ENCODE measurements around the gene RAB19. TPM values are rescaled to one million over a fixed set of nuclear protein-coding genes. Genes with fewer than 3 reads are reported as not detected.
A peak's percentile ranks its signal among the peaks of the same experiment; 100 is the strongest.

Gene RAB19
- total and polyA plus RNA-seq, 2 of the 13 experiments (the other 11 are each of a cell fraction or from before 2014, with no cell fraction given), result 0.31 TPM; not detected in 1

DNA sequence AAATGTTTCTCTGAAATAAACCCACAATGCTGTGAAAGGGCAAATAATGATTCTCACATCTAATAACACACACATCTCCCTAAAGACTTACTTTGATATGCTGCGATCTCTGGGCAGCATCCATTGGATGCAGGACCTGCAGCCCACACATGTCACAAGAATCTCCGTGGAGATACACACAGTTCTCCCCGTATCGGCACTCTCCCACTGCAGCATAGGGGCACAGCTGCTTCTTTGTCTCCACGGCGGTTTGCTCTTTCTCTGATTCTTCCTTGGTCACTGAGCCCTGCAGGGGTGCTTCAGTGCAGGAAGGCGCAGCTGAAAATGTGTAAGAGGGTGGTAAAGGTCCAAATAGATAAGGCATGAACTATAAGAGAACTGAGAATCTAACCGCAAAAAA, 55.1 kb downstream of the RAB19 start:
- TF ChIP-seq SMAD9 (CRISPR knock-in tag; IDR thresholded peaks at IDR 0.05) (no peak), SMAD1 (CRISPR knock-in tag; IDR thresholded peaks at IDR 0.05; ENCODE audit: borderline replicate concordance, low read depth) (no peak), HNRNPH1 (optimal IDR thresholded peaks at IDR 0.05; ENCODE audit: low read depth, low read length) (no peak), RBFOX2 (IDR thresholded peaks at IDR 0.05; ENCODE audit: low read depth, low read length) (no peak), KDM2A (CRISPR knock-in tag; IDR thresholded peaks at IDR 0.05; ENCODE audit: borderline replicate concordance, low read depth) (no peak), ZNF431 (CRISPR knock-in tag; IDR thresholded peaks at IDR 0.05; ENCODE audit: borderline replicate concordance, low read depth) (no peak), HDAC1 (CRISPR knock-in tag; IDR thresholded peaks at IDR 0.05) (no peak), CBFB (CRISPR knock-in tag; IDR thresholded peaks at IDR 0.05) (no peak), ZNF124 (CRISPR knock-in tag; IDR thresholded peaks at IDR 0.05) (no peak), CHD2 (IDR thresholded peaks at IDR 0.05; ENCODE audit: low read depth, low read length) (no peak), ZSCAN30 (CRISPR knock-in tag; IDR thresholded peaks at IDR 0.05) (no peak), SSRP1 (CRISPR knock-in tag; IDR thresholded peaks at IDR 0.05) (no peak), ZFY (CRISPR knock-in tag; IDR thresholded peaks at IDR 0.05) (no peak), NBN (conservative IDR thresholded peaks at IDR 0.05) (no peak), ZNF782 (CRISPR knock-in tag; IDR thresholded peaks at IDR 0.05; ENCODE audit: borderline replicate concordance) (no peak), KLF16 (CRISPR knock-in tag; IDR thresholded peaks at IDR 0.05) (no peak)
- TF ChIP-seq, protein P1, sequence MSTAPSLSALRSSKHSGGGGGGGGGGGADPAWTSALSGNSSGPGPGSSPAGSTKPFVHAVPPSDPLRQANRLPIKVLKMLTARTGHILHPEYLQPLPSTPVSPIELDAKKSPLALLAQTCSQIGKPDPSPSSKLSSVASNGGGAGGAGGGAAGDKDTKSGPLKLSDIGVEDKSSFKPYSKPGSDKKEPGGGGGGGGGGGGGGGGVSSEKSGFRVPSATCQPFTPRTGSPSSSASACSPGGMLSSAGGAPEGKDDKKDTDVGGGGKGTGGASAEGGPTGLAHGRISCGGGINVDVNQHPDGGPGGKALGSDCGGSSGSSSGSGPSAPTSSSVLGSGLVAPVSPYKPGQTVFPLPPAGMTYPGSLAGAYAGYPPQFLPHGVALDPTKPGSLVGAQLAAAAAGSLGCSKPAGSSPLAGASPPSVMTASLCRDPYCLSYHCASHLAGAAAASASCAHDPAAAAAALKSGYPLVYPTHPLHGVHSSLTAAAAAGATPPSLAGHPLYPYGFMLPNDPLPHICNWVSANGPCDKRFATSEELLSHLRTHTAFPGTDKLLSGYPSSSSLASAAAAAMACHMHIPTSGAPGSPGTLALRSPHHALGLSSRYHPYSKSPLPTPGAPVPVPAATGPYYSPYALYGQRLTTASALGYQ (CRISPR knock-in tag; IDR thresholded peaks at IDR 0.05), result no peak
- TF ChIP-seq, protein P2, sequence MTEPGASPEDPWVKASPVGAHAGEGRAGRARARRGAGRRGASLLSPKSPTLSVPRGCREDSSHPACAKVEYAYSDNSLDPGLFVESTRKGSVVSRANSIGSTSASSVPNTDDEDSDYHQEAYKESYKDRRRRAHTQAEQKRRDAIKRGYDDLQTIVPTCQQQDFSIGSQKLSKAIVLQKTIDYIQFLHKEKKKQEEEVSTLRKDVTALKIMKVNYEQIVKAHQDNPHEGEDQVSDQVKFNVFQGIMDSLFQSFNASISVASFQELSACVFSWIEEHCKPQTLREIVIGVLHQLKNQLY (CRISPR knock-in tag; IDR thresholded peaks at IDR 0.05), result no peak
- TF ChIP-seq, protein P3, sequence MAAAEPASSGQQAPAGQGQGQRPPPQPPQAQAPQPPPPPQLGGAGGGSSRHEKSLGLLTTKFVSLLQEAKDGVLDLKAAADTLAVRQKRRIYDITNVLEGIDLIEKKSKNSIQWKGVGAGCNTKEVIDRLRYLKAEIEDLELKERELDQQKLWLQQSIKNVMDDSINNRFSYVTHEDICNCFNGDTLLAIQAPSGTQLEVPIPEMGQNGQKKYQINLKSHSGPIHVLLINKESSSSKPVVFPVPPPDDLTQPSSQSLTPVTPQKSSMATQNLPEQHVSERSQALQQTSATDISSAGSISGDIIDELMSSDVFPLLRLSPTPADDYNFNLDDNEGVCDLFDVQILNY (CRISPR knock-in tag; conservative IDR thresholded peaks at IDR 0.05), result no peak
- Histone ChIP-seq H3K27ac (ENCODE audit: extremely low read length, insufficient read depth, low read length) (no peak overlapping the region), H4K20me1 (ENCODE audit: insufficient read depth, low read length) (no peaks in the 10 kb centered on the region; the same call in none of the 2 replicates), H3K36me3 (replicated peaks in 1 of 2; ENCODE audit: control insufficient read depth in 1 of 2, insufficient read depth in 2 of 2, low read length in 2 of 2) (peaks cover 16 to 80% of the 10 kb centered on the region in 2 experiments), H3K27me3 (ENCODE audit: control insufficient read depth in 1 of 2, insufficient read depth in 2 of 2, low read length in 2 of 2) (no peaks in the 10 kb centered on the region), H3K9ac (ENCODE audit: insufficient read depth, low read depth, low read length) (no peak overlapping the region), H3K79me2 (ENCODE audit: insufficient read depth, low read length) (no peaks in the 10 kb centered on the region), H3K4me1 (ENCODE audit: insufficient read depth, low read length) (peaks cover 13% of the 10 kb centered on the region), H3K4me2 (ENCODE audit: low read depth, low read length) (no peak overlapping the region), H3K9me3 (ENCODE audit: low read length) (no peaks in the 10 kb centered on the region), H3K4me3 (replicated peaks in 1 of 3; ENCODE audit: insufficient read depth in 1 of 3, low read depth in 2 of 3, low read length in 3 of 3) (no peak overlapping the region), H2AFZ (ENCODE audit: low read length) (no peak overlapping the region)
- FAIRE-seq, result no peak
- no peak for ATAC-seq
- ChIA-PET POLR2A (no interaction called here), CTCF (ENCODE audit: low intra/inter-chr PET ratio, low total read pairs) (no interaction called here)
- intact Hi-C loops (cut with micrococcal nuclease; ENCODE audit: unreplicated experiment), result no loop called here
- DNase-seq (ENCODE audit: low spot score), result no peak
- BruUV-seq (replicated peaks), result TSS peak; percentile 10
- in situ Hi-C loops (cut with HindIII; ENCODE audit: extremely low pct_ligation_motif_present, low pct_unique_long_range_greater_than_20kb), result no loop called here
- 96% methylated on average over 8 of the region's 8 CpGs for WGBS (ENCODE audit: low lambda C conversion rate)

All from HepG2 (cell line).